SK-N-SH treated with all-trans-retinoic acid at 6 μM for 48 hours (cell line): ENCODE results near the gene CEP68.
"Not testable (repeated sequence)": the region's sequence is repeated elsewhere in the genome, so short reads cannot be mapped to it uniquely, and the experiment has no call there.

Experiments
- ARNTL ChIP-seq: fragments of 450-650 bp; formaldehyde crosslinking; IDR thresholded peaks from 2 replicates; pipeline ENCODE4 v1.5.0; 2020; ENCODE audit warnings: low read depth, mild to moderate bottlenecking, moderate library complexity, borderline replicate concordance
- RARB ChIP-seq: fragments of 250-450 bp; sonication (Bioruptor Pico); IDR thresholded peaks from 2 replicates; pipeline ENCODE4 v1.8.0; 2021; ENCODE audit warnings: mild to moderate bottlenecking, moderate library complexity
- ZNF70 ChIP-seq: fragments of 450-650 bp; formaldehyde crosslinking; IDR thresholded peaks from 2 replicates; pipeline ENCODE4 v1.5.0; 2020; ENCODE audit warnings: mild to moderate bottlenecking, moderate library complexity
- TF ChIP-seq, protein P1 (sequence below): fragments of 250-450 bp; sonication (Bioruptor Pico); IDR thresholded peaks from 2 replicates; pipeline ENCODE4 v1.5.0; 2020; ENCODE audit warnings: mild to moderate bottlenecking, moderate library complexity

- TF ChIP-seq RARB; ZNF70; ARNTL (CRISPR knock-in tag): not testable (repeated sequence)
- TF ChIP-seq, protein P1, sequence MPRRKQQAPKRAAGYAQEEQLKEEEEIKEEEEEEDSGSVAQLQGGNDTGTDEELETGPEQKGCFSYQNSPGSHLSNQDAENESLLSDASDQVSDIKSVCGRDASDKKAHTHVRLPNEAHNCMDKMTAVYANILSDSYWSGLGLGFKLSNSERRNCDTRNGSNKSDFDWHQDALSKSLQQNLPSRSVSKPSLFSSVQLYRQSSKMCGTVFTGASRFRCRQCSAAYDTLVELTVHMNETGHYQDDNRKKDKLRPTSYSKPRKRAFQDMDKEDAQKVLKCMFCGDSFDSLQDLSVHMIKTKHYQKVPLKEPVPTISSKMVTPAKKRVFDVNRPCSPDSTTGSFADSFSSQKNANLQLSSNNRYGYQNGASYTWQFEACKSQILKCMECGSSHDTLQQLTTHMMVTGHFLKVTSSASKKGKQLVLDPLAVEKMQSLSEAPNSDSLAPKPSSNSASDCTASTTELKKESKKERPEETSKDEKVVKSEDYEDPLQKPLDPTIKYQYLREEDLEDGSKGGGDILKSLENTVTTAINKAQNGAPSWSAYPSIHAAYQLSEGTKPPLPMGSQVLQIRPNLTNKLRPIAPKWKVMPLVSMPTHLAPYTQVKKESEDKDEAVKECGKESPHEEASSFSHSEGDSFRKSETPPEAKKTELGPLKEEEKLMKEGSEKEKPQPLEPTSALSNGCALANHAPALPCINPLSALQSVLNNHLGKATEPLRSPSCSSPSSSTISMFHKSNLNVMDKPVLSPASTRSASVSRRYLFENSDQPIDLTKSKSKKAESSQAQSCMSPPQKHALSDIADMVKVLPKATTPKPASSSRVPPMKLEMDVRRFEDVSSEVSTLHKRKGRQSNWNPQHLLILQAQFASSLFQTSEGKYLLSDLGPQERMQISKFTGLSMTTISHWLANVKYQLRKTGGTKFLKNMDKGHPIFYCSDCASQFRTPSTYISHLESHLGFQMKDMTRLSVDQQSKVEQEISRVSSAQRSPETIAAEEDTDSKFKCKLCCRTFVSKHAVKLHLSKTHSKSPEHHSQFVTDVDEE (CRISPR knock-in tag): not testable (repeated sequence)
Measured at GRCh38 chr2:65125457-65125856, 69.2 kb downstream of the CEP68 start.
